Measurements from ENCODE around the gene RANGRF. TPM values are rescaled to one million over a fixed set of nuclear protein-coding genes. Genes with fewer than 3 reads are reported as not detected.

RANGRF gene
- total and polyA plus RNA-seq, 9 donors = 14.5 to 48.3 (median 30.1) TPM

DNA sequence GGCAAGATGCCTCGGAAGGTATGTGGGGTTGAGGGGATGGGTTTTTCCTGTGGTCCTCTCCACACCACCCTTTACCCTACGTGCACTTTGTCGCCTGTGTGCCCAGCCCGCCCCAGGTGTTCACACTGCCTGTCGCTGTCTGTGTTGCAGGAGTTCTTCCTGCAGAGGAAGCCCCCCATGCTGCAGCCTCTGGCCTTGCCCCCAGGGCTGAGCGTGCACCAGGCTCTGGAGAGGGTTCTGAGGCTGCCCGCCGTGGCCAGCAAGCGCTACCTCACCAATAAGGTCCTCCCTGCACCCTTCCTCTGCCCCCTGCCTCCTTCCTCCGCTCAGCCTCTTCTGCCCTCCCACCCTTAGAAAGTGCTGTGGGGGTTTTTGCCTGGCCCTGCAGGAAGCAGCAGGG is 24.1 kb upstream of the RANGRF start:
- Histone ChIP-seq H3K36me3 (no peaks in the 10 kb centered on the region), H3K4me1 (ENCODE audit: insufficient read depth) (no peaks in the 10 kb centered on the region)
- 93 to 98% (median 94%) methylated on average over 10 of the region's 10 CpGs for WGBS, 3 donors

DNA sequence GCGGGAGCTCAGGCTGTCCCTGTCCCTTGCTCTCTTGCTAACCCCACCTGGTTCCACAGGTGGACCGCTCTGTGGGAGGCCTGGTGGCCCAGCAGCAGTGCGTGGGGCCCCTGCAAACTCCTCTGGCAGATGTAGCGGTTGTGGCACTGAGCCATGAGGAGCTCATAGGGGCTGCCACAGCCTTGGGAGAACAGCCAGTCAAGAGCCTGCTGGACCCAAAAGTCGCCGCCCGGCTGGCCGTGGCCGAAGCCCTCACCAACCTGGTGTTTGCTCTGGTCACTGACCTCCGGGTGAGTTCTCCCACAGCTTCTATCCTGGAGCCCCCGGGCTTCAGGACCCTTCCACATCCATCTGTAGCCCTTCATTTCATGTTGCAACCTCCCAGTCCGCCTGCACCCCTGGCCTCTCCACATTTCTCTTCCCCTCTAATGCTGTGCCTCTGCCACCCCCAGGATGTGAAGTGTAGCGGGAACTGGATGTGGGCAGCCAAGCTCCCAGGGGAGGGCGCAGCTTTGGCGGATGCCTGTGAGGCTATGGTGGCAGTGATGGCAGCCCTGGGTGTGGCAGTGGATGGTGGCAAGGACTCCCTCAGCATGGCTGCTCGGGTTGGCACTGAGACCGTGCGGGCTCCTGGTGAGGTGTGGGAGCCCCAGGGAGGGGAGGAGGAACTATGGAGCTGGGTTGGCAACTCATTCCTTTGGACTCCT is 23.5 kb upstream of the RANGRF start:
- no peak for DNase-seq
- intact Hi-C loops (cut with DNase I) = no loop called here
- no peaks in the 10 kb centered on the region for H3K4me1 ChIP-seq (ENCODE audit: insufficient read depth)
- no peaks in the 10 kb centered on the region for H3K36me3 ChIP-seq
- no peak overlapping the region for H3K4me3 ChIP-seq
- no peaks in the 10 kb centered on the region for H3K27me3 ChIP-seq
- H3K9me3 ChIP-seq = no peaks in the 10 kb centered on the region
- 90 to 96% (median 93%) methylated on average over 18 of the region's 18 CpGs for WGBS, 3 donors
- no peak overlapping the region for H3K27ac ChIP-seq
- TF ChIP-seq, protein P1, sequence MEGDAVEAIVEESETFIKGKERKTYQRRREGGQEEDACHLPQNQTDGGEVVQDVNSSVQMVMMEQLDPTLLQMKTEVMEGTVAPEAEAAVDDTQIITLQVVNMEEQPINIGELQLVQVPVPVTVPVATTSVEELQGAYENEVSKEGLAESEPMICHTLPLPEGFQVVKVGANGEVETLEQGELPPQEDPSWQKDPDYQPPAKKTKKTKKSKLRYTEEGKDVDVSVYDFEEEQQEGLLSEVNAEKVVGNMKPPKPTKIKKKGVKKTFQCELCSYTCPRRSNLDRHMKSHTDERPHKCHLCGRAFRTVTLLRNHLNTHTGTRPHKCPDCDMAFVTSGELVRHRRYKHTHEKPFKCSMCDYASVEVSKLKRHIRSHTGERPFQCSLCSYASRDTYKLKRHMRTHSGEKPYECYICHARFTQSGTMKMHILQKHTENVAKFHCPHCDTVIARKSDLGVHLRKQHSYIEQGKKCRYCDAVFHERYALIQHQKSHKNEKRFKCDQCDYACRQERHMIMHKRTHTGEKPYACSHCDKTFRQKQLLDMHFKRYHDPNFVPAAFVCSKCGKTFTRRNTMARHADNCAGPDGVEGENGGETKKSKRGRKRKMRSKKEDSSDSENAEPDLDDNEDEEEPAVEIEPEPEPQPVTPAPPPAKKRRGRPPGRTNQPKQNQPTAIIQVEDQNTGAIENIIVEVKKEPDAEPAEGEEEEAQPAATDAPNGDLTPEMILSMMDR (IDR thresholded peaks at IDR 0.05) = no peak
- TF ChIP-seq POLR2A (IDR thresholded peaks at IDR 0.05) (no peak), EP300 (IDR thresholded peaks at IDR 0.05) (no peak)

More for the DNA sequence above, 24.1 kb upstream of the RANGRF start:
- TF ChIP-seq EP300 (IDR thresholded peaks at IDR 0.05) (no peak), POLR2A (IDR thresholded peaks at IDR 0.05) (no peak)
- TF ChIP-seq, protein P1 (IDR thresholded peaks at IDR 0.05) = no peak
- H3K9me3 ChIP-seq = no peaks in the 10 kb centered on the region
- H3K4me3 ChIP-seq = no peak overlapping the region
- DNase-seq = no peak
- intact Hi-C loops (cut with DNase I) = no loop called here
- H3K27me3 ChIP-seq = no peaks in the 10 kb centered on the region
- no peak overlapping the region for H3K27ac ChIP-seq

- no peak for DNase-seq
- 90 to 91% (median 90%) methylated on average over 29 of the region's 29 CpGs for WGBS, 3 donors
- Histone ChIP-seq H3K27ac (no peak overlapping the region), H3K9me3 (no peaks in the 10 kb centered on the region), H3K36me3 (no peaks in the 10 kb centered on the region), H3K27me3 (no peaks in the 10 kb centered on the region), H3K4me1 (ENCODE audit: insufficient read depth) (no peaks in the 10 kb centered on the region), H3K4me3 (no peak overlapping the region)
- no peak for TF ChIP-seq EP300 (IDR thresholded peaks at IDR 0.05)
- no peak for TF ChIP-seq POLR2A (IDR thresholded peaks at IDR 0.05)
- TF ChIP-seq, protein P1 (IDR thresholded peaks at IDR 0.05) = no peak
- intact Hi-C loops (cut with DNase I) = no loop called here
These were observed 21.6 kb upstream of the RANGRF start for GRCh38 chr17:8266648-8267479.

DNA sequence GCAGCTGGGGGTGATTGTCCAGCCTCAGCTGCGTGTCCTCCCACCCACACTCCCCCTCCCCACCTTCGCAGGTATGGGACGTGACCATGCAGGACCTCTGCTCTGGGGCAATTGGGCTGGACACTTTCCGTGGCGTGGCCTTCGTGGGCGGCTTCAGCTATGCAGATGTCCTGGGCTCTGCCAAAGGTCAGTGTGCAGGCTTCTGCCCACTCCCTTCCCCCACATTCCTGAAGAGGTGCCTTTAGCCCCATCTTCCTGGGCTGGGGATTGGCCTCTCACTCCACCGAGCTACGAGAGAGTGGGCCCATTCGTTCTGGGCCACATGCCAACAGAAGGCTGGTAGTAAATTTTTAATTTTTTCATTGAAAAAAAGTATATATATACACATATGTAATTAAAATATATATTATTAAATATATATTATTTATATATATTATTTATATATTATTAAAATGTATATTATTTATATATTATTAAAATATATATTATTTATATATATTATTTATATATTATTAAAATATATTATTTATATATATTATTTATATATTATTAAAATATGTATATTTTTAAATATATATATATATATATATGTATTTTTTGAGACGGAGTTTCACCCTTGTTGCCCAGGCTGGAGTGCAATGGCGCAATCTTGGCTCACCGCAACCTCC is 20.9 kb upstream of the RANGRF start:
- H3K4me3 ChIP-seq = no peak overlapping the region
- no peaks in the 10 kb centered on the region for H3K9me3 ChIP-seq
- WGBS, 3 donors = 83 to 85% (median 84%) methylated on average over 13 of the region's 13 CpGs
- H3K27ac ChIP-seq = no peak overlapping the region
- DNase-seq = no peak
- no peaks in the 10 kb centered on the region for H3K27me3 ChIP-seq
- no peaks in the 10 kb centered on the region for H3K36me3 ChIP-seq
- H3K4me1 ChIP-seq (ENCODE audit: insufficient read depth) = no peaks in the 10 kb centered on the region
- intact Hi-C loops (cut with DNase I) = no loop called here
- TF ChIP-seq EP300 (IDR thresholded peaks at IDR 0.05) (no peak), POLR2A (IDR thresholded peaks at IDR 0.05) (no peak)
- TF ChIP-seq, protein P1 (IDR thresholded peaks at IDR 0.05) = no peak

All from ovary (tissue), 9 donors.